GM10847 (cell line): Measurements from ENCODE around the gene ENTR1.

Source experiments
- POLR2A ChIP-seq: IDR thresholded peaks from 2 replicates; pipeline ENCODE4 v1.6.1; 2011; ENCODE audit not compliant: insufficient read length; ENCODE audit errors: extremely low read depth

Gene ENTR1

GRCh38 chr9:136443087-136443486, 32.7 kb upstream of the ENTR1 start:
- no peak for TF ChIP-seq POLR2A

- no peak for TF ChIP-seq POLR2A
Observed at GRCh38 chr9:136442265-136442664, 31.9 kb upstream of the ENTR1 start.

GRCh38 chr9:136441681-136442245, 31.3 kb upstream of the ENTR1 start:
- TF ChIP-seq POLR2A: no peak

GRCh38 chr9:136441191-136441680, 30.8 kb upstream of the ENTR1 start:
- no peak for TF ChIP-seq POLR2A

GRCh38 chr9:136439481-136440408, 29.3 kb upstream of the ENTR1 start, which contains the start of gene INPP5E:
Gene INPP5E (minus strand): TSS chr9:136439845. CDS start chr9:136439419, 426 bp downstream.
- TF ChIP-seq POLR2A: peak; percentile 29

GRCh38 chr9:136438548-136439480, 28.4 kb upstream of the ENTR1 start:
- no peak for TF ChIP-seq POLR2A

- TF ChIP-seq POLR2A: no peak
Observed at GRCh38 chr9:136437839-136438547, 27.6 kb upstream of the ENTR1 start.

- no peak for TF ChIP-seq POLR2A
Observed at GRCh38 chr9:136437430-136437829, 27.0 kb upstream of the ENTR1 start.

- TF ChIP-seq POLR2A: no peak
Observed at GRCh38 chr9:136436055-136436634, 25.7 kb upstream of the ENTR1 start.

GRCh38 chr9:136434580-136435169, 24.3 kb upstream of the ENTR1 start:
- TF ChIP-seq POLR2A: no peak

GRCh38 chr9:136433849-136434579, 23.6 kb upstream of the ENTR1 start:
- no peak for TF ChIP-seq POLR2A

- no peak for TF ChIP-seq POLR2A
Observed at GRCh38 chr9:136433043-136433715, 22.8 kb upstream of the ENTR1 start.

GRCh38 chr9:136432591-136432990, 22.2 kb upstream of the ENTR1 start:
- TF ChIP-seq POLR2A: no peak
